Myometrial cell (primary cell): ENCODE data around the gene CYYR1. TPM values are rescaled to one million over a fixed set of nuclear protein-coding genes. Genes with fewer than 3 reads are reported as not detected.

Experiments
- total RNA-seq: library from RNA; depleted of rRNA; stranded (reverse); fragments of >200 nt; gene quantifications from 2 replicates; pipeline ENCODE4 v1.2.3, GENCODE V29; 2015

CYYR1 gene
- not detected in 2 replicates for total RNA-seq

DNA sequence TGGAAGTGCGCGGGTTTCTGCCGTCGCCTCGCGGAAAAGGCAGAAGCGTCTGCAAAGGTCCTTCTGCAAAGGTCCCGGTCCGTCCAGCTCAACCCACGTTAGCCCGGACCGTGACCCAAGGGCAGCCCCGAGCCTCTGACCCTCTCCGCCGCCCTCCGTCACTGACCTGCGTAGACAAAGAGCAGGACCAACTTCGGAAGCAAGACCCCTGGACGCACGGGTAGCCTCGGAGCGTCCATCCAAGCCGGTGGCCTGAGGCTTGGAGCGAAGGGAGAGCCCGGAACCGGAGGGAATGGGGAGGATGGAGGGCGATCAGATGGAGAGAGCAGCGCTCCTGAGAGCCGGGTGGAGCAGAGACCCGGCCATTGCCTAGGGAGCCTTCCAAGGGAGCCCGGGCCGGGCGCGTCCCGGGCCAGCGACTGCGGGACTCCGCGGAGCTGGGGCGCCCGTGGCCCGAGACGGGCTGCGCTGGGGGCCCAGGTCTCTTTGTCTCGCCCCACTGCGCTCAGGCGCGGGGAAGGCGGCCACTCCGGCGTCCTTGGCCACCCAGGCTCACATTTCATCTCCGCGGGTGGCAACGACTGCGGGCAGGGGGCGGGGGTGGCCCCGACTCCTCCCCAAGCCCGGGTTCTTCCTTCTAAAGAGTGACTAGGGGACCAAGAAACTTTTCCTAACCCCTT, at the start of gene CYYR1:
TSS of gene CYYR1 (minus strand) at position 585 of the 680 bp plus-strand sequence. CDS start at position 239, 346 bp downstream.

